ENCODE data around the gene SSB.

DNA sequence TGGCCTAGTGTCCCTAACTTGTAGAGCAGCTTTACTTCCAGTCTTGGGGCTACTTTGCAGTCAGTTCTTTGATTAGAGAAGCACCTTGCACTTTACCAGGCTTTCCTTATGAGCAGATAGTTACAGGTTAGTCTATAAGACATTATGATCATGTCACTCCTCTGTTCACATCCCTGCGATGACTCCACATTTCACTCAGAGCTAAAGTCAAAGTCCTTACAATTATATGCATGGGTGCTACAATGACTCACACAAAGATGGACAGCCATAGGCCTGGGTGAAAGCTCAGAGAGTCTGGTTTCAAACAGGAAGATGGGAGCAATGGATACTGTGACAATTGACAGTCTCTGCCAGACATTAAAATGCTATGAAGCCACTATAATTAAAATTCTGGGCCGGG is 27.1 kb upstream of the SSB start:
- TF ChIP-seq EZH2 (IDR thresholded peaks at IDR 0.05) (no peak), POLR2AphosphoS5 (IDR thresholded peaks at IDR 0.05; ENCODE audit: borderline replicate concordance, low read depth, low read length) (no peak)

Measured in SK-N-MC (cell line).